K562 (cell line): ENCODE measurements around the gene METTL6. TPM values are rescaled to one million over a fixed set of nuclear protein-coding genes. Genes with fewer than 3 reads are reported as not detected.
A peak's percentile ranks its signal among the peaks of the same experiment; 100 is the strongest.

Source experiments
- ARID4B ChIP-seq: sonication (generic); formaldehyde crosslinking; IDR thresholded peaks from 2 replicates; pipeline ENCODE4 v1.8.0; 2022; ENCODE audit warnings: mild to moderate bottlenecking, missing genetic modification reagents
- ATF2 ChIP-seq: sonication (generic); formaldehyde crosslinking; IDR thresholded peaks from 2 replicates; pipeline ENCODE4 v1.8.1; 2022; ENCODE audit warnings: missing genetic modification reagents
- BRCA1 ChIP-seq, 2 experiments: fragments of 450-650 bp in 1 of 2; sonication (generic) in 1 of 2; formaldehyde crosslinking in 1 of 2; IDR thresholded peaks; 2 replicates each; pipeline versions ENCODE4 v1.5.0 to v1.6.1; 2017 to 2020; ENCODE audit warnings: mild to moderate bottlenecking in 1 of 2, missing genetic modification reagents in 1 of 2
- ESRRB ChIP-seq: fragments of 250-450 bp; sonication (Bioruptor Pico); IDR thresholded peaks from 2 replicates; pipeline ENCODE4 v1.5.0; 2020; ENCODE audit warnings: mild to moderate bottlenecking, moderate library complexity, borderline replicate concordance
- ETV5 ChIP-seq: sonication (generic); formaldehyde crosslinking; IDR thresholded peaks from 2 replicates; pipeline ENCODE4 v1.4.0; 2020; ENCODE audit warnings: low read depth, mild to moderate bottlenecking, missing genetic modification reagents
- KAT8 ChIP-seq: fragments of 450-650 bp; IDR thresholded peaks from 2 replicates; pipeline ENCODE4 v1.6.1; 2016; ENCODE audit warnings: low read depth, mild to moderate bottlenecking
- KLF13 ChIP-seq: fragments of 450-650 bp; IDR thresholded peaks from 2 replicates; pipeline ENCODE4 v1.6.1; 2016; ENCODE audit warnings: missing genetic modification characterization, low read depth, mild to moderate bottlenecking, missing compliant biosample characterization, moderate library complexity, borderline replicate concordance
- MECOM ChIP-seq: fragments of 250-450 bp; sonication (Bioruptor Pico); IDR thresholded peaks from 2 replicates; pipeline ENCODE4 v1.8.0; 2022; ENCODE audit warnings: inconsistent platforms
- MYNN ChIP-seq, 2 experiments: sonication (generic); formaldehyde crosslinking in 1 of 2; IDR thresholded peaks; 2 replicates each; pipeline versions ENCODE4 v1.5.0 to v1.6.1; 2016 to 2020; ENCODE audit warnings: antibody characterized with exemption in 1 of 2, missing genetic modification reagents in 1 of 2
- ZBTB40 ChIP-seq, 2 experiments: fragments of 450-650 bp in 1 of 2; sonication (generic) in 1 of 2; formaldehyde crosslinking in 1 of 2; IDR thresholded peaks; 2 replicates each; pipeline versions ENCODE4 v1.7.1 to v1.9.0; 2016 to 2022; ENCODE audit warnings: inconsistent platforms in 1 of 2, mild to moderate bottlenecking in 1 of 2, missing genetic modification reagents in 1 of 2
- ZNF140 ChIP-seq: fragments of 250-450 bp; sonication (Bioruptor Pico); IDR thresholded peaks from 2 replicates; pipeline ENCODE4 v1.8.0; 2021; ENCODE audit warnings: moderate library complexity, mild to moderate bottlenecking, inconsistent platforms
- polyA plus RNA-seq, 8 experiments: library from polyadenylated mRNA; depleted of rRNA in 4 of 8; stranded (reverse) in 5 of 8; unstranded in 3 of 8; fragments of >200 nt; fragmentation: Nextera tagmentation in 2 of 8; fragmentation: Illumina TruSeq in 1 of 8; extraction: Ambion mirVana in 2 of 8; extraction: Trizol in 1 of 8; gene quantifications; 2 replicates each; pipeline versions ENCODE4 v1.2.1 to v1.2.3, GENCODE V29; 2011 to 2014; ENCODE audit warnings: inconsistent platforms in 1 of 8, missing spikeins in 1 of 8
- total RNA-seq, 7 experiments: library from RNA; depleted of rRNA in 6 of 7; stranded (reverse); fragments of >200 nt in 6 of 7; fragmentation: Illumina TruSeq in 2 of 7; extraction: Trizol in 2 of 7; gene quantifications; 2 replicates each; pipeline versions ENCODE4 v1.2.1 to v1.2.3, GENCODE V29; 2011 to 2021; ENCODE audit warnings: low replicate concordance in 1 of 7

Gene METTL6
- total and polyA plus RNA-seq, 9 of the 15 experiments (the other 6 are each of a cell fraction or from before 2014, with no cell fraction given), result 18.8 to 61.5 (median 33.9) TPM

- TF ChIP-seq ARID4B (CRISPR knock-in tag) (peak; percentile 90), ATF2 (no peak), KAT8 (peak; percentile 75), ZBTB40 (IDR thresholded peaks at IDR 0.05) (peak; percentile 99), ZBTB40 (CRISPR knock-in tag; IDR thresholded peaks at IDR 0.05) (no peak), ETV5 (CRISPR knock-in tag) (peak; percentile 87; the same call in 1 of the 2 replicates), MECOM (CRISPR knock-in tag) (no peak), ZNF140 (CRISPR knock-in tag) (no peak), MYNN (IDR thresholded peaks at IDR 0.05) (no peak), MYNN (CRISPR knock-in tag; IDR thresholded peaks at IDR 0.05) (no peak), KLF13 (tag) (peak; percentile 55; the same call in 1 of the 2 replicates), BRCA1 (IDR thresholded peaks at IDR 0.05) (no peak), BRCA1 (CRISPR knock-in tag; IDR thresholded peaks at IDR 0.05) (no peak), ESRRB (CRISPR knock-in tag) (no peak)
Observed at GRCh38 chr3:15427182-15427880, at the start of gene METTL6, which contains the start of gene EAF1 (continued).
